ENCODE results near the gene GRIA3.

The GRIA3 gene

GRCh38 chrX:123310112-123310511 lies 126.0 kb downstream of the GRIA3 start:
- H3K23ac ChIP-seq (ENCODE audit: low read depth, low read length, poor library complexity), result no peak overlapping the region
- H2BK12ac ChIP-seq (ENCODE audit: low read length), result no peak overlapping the region
- no peaks in the 10 kb centered on the region for H3K4me1 ChIP-seq (ENCODE audit: control insufficient read depth in 2 of 2, insufficient read depth in 1 of 2, low read depth in 1 of 2, low read length in 2 of 2)
- no peak for DNase-seq (ENCODE audit: low spot score)
- no peak overlapping the region for H3K9ac ChIP-seq (ENCODE audit: low read depth, low read length, poor library complexity)
- H2AFZ ChIP-seq (ENCODE audit: low read length), result no peak overlapping the region
- H3K4me2 ChIP-seq (ENCODE audit: insufficient read depth, low read length, poor library complexity, severe bottlenecking), result no peak overlapping the region
- H3K14ac ChIP-seq (ENCODE audit: low read length), result no peak overlapping the region
- H3K4ac ChIP-seq (ENCODE audit: low read length), result no peak overlapping the region
- no peak overlapping the region for H2BK5ac ChIP-seq (ENCODE audit: low read length)
- H3K27me3 ChIP-seq (ENCODE audit: control insufficient read depth in 3 of 3, insufficient read depth in 3 of 3, low read depth in 1 of 3, low read length in 3 of 3), result no peaks in the 10 kb centered on the region
- no peaks in the 10 kb centered on the region for H3K9me3 ChIP-seq (replicated peaks in 1 of 2; ENCODE audit: control insufficient read depth in 2 of 2, insufficient read depth in 1 of 2, low read depth in 1 of 2, low read length in 2 of 2)
- H2BK120ac ChIP-seq (ENCODE audit: low read depth, low read length), result no peak overlapping the region
- no peak overlapping the region for H3K18ac ChIP-seq (ENCODE audit: low read length)
- H2AK5ac ChIP-seq (ENCODE audit: low read depth, low read length), result no peak overlapping the region
- H3K4me3 ChIP-seq (ENCODE audit: low read length in 2 of 2), result no peak overlapping the region
- no peaks in the 10 kb centered on the region for H3K79me1 ChIP-seq (ENCODE audit: low read depth, low read length)
- H3K36me3 ChIP-seq (replicated peaks in 1 of 2; ENCODE audit: control insufficient read depth in 2 of 2, insufficient read depth in 2 of 2, low read length in 2 of 2), result no peaks in the 10 kb centered on the region
- no peak overlapping the region for H2BK15ac ChIP-seq (ENCODE audit: low read length)
- no peak overlapping the region for H4K8ac ChIP-seq (ENCODE audit: low read depth, low read length)
- H3K27ac ChIP-seq (replicated peaks; ENCODE audit: low read length), result no peak overlapping the region
- no peak overlapping the region for H4K91ac ChIP-seq (ENCODE audit: low read depth, low read length, poor library complexity)

GRCh38 chrX:123311486-123311885 lies 127.4 kb downstream of the GRIA3 start:
- H3K14ac ChIP-seq (ENCODE audit: low read length), result no peak overlapping the region
- H3K9ac ChIP-seq (ENCODE audit: low read depth, low read length, poor library complexity), result no peak overlapping the region
- no peaks in the 10 kb centered on the region for H3K79me1 ChIP-seq (ENCODE audit: low read depth, low read length)
- no peak overlapping the region for H2BK120ac ChIP-seq (ENCODE audit: low read depth, low read length)
- no peaks in the 10 kb centered on the region for H3K4me1 ChIP-seq (ENCODE audit: control insufficient read depth in 2 of 2, insufficient read depth in 1 of 2, low read depth in 1 of 2, low read length in 2 of 2)
- DNase-seq (ENCODE audit: low spot score), result no peak
- H2BK5ac ChIP-seq (ENCODE audit: low read length), result no peak overlapping the region
- no CpG with 5 or more reads among the region's 1 CpG for WGBS, 2 donors (ENCODE audit: extremely low coverage in 2 of 2, insufficient read length in 2 of 2, insufficient replicate concordance in 1 of 2)
- H3K23ac ChIP-seq (ENCODE audit: low read depth, low read length, poor library complexity), result no peak overlapping the region
- no peak overlapping the region for H3K4me2 ChIP-seq (ENCODE audit: insufficient read depth, low read length, poor library complexity, severe bottlenecking)
- no peak overlapping the region for H2BK15ac ChIP-seq (ENCODE audit: low read length)
- no peak overlapping the region for H3K4me3 ChIP-seq (ENCODE audit: low read length in 2 of 2)
- H3K27ac ChIP-seq (replicated peaks; ENCODE audit: low read length), result no peak overlapping the region
- H3K18ac ChIP-seq (ENCODE audit: low read length), result no peak overlapping the region
- H2AK5ac ChIP-seq (ENCODE audit: low read depth, low read length), result no peak overlapping the region
- H2BK12ac ChIP-seq (ENCODE audit: low read length), result no peak overlapping the region
- H2AFZ ChIP-seq (ENCODE audit: low read length), result no peak overlapping the region
- no peak overlapping the region for H4K8ac ChIP-seq (ENCODE audit: low read depth, low read length)
- H3K27me3 ChIP-seq (ENCODE audit: control insufficient read depth in 3 of 3, insufficient read depth in 3 of 3, low read depth in 1 of 3, low read length in 3 of 3), result no peaks in the 10 kb centered on the region
- H4K91ac ChIP-seq (ENCODE audit: low read depth, low read length, poor library complexity), result no peak overlapping the region
- H3K4ac ChIP-seq (ENCODE audit: low read length), result no peak overlapping the region
- no peaks in the 10 kb centered on the region for H3K9me3 ChIP-seq (replicated peaks in 1 of 2; ENCODE audit: control insufficient read depth in 2 of 2, insufficient read depth in 1 of 2, low read depth in 1 of 2, low read length in 2 of 2)
- no peaks in the 10 kb centered on the region for H3K36me3 ChIP-seq (replicated peaks in 1 of 2; ENCODE audit: control insufficient read depth in 2 of 2, insufficient read depth in 2 of 2, low read length in 2 of 2)

- no peak overlapping the region for H4K8ac ChIP-seq (ENCODE audit: low read depth, low read length)
Measured at GRCh38 chrX:123313486-123313885, 129.4 kb downstream of the GRIA3 start.

GRCh38 chrX:123320622-123321021 lies 136.5 kb downstream of the GRIA3 start:
- no peak overlapping the region for H2BK120ac ChIP-seq (ENCODE audit: low read depth, low read length)
- H4K8ac ChIP-seq (ENCODE audit: low read depth, low read length), result no peak overlapping the region
- H2BK12ac ChIP-seq (ENCODE audit: low read length), result no peak overlapping the region
- H3K79me1 ChIP-seq (ENCODE audit: low read depth, low read length), result no peaks in the 10 kb centered on the region
- WGBS, 2 donors (ENCODE audit: extremely low coverage in 2 of 2, insufficient read length in 2 of 2, insufficient replicate concordance in 1 of 2), result no CpG with 5 or more reads among the region's 4 CpGs
- no peak overlapping the region for H3K23ac ChIP-seq (ENCODE audit: low read depth, low read length, poor library complexity)
- H3K27me3 ChIP-seq (ENCODE audit: control insufficient read depth in 3 of 3, insufficient read depth in 3 of 3, low read depth in 1 of 3, low read length in 3 of 3), result peaks cover 0 to 2% (median 0%) of the 10 kb centered on the region in 3 experiments
- no peak overlapping the region for H2BK15ac ChIP-seq (ENCODE audit: low read length)
- no peak overlapping the region for H3K4ac ChIP-seq (ENCODE audit: low read length)
- no peak overlapping the region for H2BK5ac ChIP-seq (ENCODE audit: low read length)
- no peaks in the 10 kb centered on the region for H3K36me3 ChIP-seq (replicated peaks in 1 of 2; ENCODE audit: control insufficient read depth in 2 of 2, insufficient read depth in 2 of 2, low read length in 2 of 2)
- H3K9ac ChIP-seq (ENCODE audit: low read depth, low read length, poor library complexity), result no peak overlapping the region
- H3K9me3 ChIP-seq (replicated peaks in 1 of 2; ENCODE audit: control insufficient read depth in 2 of 2, insufficient read depth in 1 of 2, low read depth in 1 of 2, low read length in 2 of 2), result no peaks in the 10 kb centered on the region
- no peak overlapping the region for H2AFZ ChIP-seq (ENCODE audit: low read length)
- H3K4me3 ChIP-seq (ENCODE audit: low read length in 2 of 2), result no peak overlapping the region
- H2AK5ac ChIP-seq (ENCODE audit: low read depth, low read length), result no peak overlapping the region
- no peak overlapping the region for H3K18ac ChIP-seq (ENCODE audit: low read length)
- H3K4me2 ChIP-seq (ENCODE audit: insufficient read depth, low read length, poor library complexity, severe bottlenecking), result no peak overlapping the region
- H3K27ac ChIP-seq (replicated peaks; ENCODE audit: low read length), result no peak overlapping the region
- no peak for DNase-seq (ENCODE audit: low spot score)
- H4K91ac ChIP-seq (ENCODE audit: low read depth, low read length, poor library complexity), result no peak overlapping the region
- no peaks in the 10 kb centered on the region for H3K4me1 ChIP-seq (ENCODE audit: control insufficient read depth in 2 of 2, insufficient read depth in 1 of 2, low read depth in 1 of 2, low read length in 2 of 2)
- no peak overlapping the region for H3K14ac ChIP-seq (ENCODE audit: low read length)

More at GRCh38 chrX:123313486-123313885, 129.4 kb downstream of the GRIA3 start:
- H3K4me2 ChIP-seq (ENCODE audit: insufficient read depth, low read length, poor library complexity, severe bottlenecking), result no peak overlapping the region
- no peak overlapping the region for H2BK120ac ChIP-seq (ENCODE audit: low read depth, low read length)
- no peak overlapping the region for H2BK5ac ChIP-seq (ENCODE audit: low read length)
- no peaks in the 10 kb centered on the region for H3K79me1 ChIP-seq (ENCODE audit: low read depth, low read length)
- H2AK5ac ChIP-seq (ENCODE audit: low read depth, low read length), result no peak overlapping the region
- H3K27ac ChIP-seq (replicated peaks; ENCODE audit: low read length), result no peak overlapping the region
- H3K14ac ChIP-seq (ENCODE audit: low read length), result no peak overlapping the region
- H3K36me3 ChIP-seq (replicated peaks in 1 of 2; ENCODE audit: control insufficient read depth in 2 of 2, insufficient read depth in 2 of 2, low read length in 2 of 2), result no peaks in the 10 kb centered on the region
- H3K27me3 ChIP-seq (ENCODE audit: control insufficient read depth in 3 of 3, insufficient read depth in 3 of 3, low read depth in 1 of 3, low read length in 3 of 3), result no peaks in the 10 kb centered on the region
- H3K4ac ChIP-seq (ENCODE audit: low read length), result no peak overlapping the region
- H2BK12ac ChIP-seq (ENCODE audit: low read length), result no peak overlapping the region
- no peak overlapping the region for H3K9ac ChIP-seq (ENCODE audit: low read depth, low read length, poor library complexity)
- H2BK15ac ChIP-seq (ENCODE audit: low read length), result no peak overlapping the region
- H3K18ac ChIP-seq (ENCODE audit: low read length), result no peak overlapping the region
- H3K23ac ChIP-seq (ENCODE audit: low read depth, low read length, poor library complexity), result no peak overlapping the region
- H3K4me3 ChIP-seq (ENCODE audit: low read length in 2 of 2), result no peak overlapping the region
- H4K91ac ChIP-seq (ENCODE audit: low read depth, low read length, poor library complexity), result no peak overlapping the region
- H3K9me3 ChIP-seq (replicated peaks in 1 of 2; ENCODE audit: control insufficient read depth in 2 of 2, insufficient read depth in 1 of 2, low read depth in 1 of 2, low read length in 2 of 2), result no peaks in the 10 kb centered on the region
- no peak for DNase-seq (ENCODE audit: low spot score)
- no peaks in the 10 kb centered on the region for H3K4me1 ChIP-seq (ENCODE audit: control insufficient read depth in 2 of 2, insufficient read depth in 1 of 2, low read depth in 1 of 2, low read length in 2 of 2)
- no peak overlapping the region for H2AFZ ChIP-seq (ENCODE audit: low read length)
